ENCODE data around the gene LENG1.
"Not testable (repeated sequence)": the region's sequence is repeated elsewhere in the genome, so short reads cannot be mapped to it uniquely, and the experiment has no call there.

The LENG1 gene

DNA sequence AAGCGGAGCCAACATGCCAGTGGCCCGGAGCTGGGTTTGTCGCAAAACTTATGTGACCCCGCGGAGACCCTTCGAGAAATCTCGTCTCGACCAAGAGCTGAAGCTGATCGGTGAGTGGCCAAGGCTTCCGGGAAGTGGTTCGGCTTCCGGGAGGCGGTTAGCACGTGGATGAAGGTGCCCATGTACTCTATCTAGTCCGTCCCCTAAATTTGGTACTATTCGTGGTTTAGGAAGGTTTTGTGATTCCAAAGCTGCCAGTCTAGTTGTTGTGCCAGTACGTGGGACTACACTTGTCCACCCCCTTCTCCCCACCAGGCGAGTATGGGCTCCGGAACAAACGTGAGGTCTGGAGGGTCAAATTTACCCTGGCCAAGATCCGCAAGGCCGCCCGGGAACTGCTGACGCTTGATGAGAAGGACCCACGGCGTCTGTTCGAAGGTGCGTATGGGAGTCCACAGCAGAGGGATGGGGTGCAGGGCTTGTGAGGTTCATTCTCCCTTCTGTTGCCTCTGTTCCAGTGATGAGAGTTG is 41.7 kb upstream of the LENG1 start:
- Histone ChIP-seq H3K9me3 (ENCODE audit: control insufficient read depth, insufficient read depth, low read length) (no peaks in the 10 kb centered on the region), H3K36me3 (ENCODE audit: control insufficient read depth, insufficient read depth, low read length) (peaks cover 36% of the 10 kb centered on the region), H3K27me3 (ENCODE audit: control insufficient read depth, insufficient read depth, low read length) (no peaks in the 10 kb centered on the region), H3K4me3 (ENCODE audit: low read length) (peak overlapping the region; percentile 77), H3K4me1 (ENCODE audit: control insufficient read depth, insufficient read depth, low read length) (peaks cover 2% of the 10 kb centered on the region; the same call in 1 of the 2 replicates), H3K27ac (ENCODE audit: low read length) (no peak overlapping the region)
- DNase-seq (ENCODE audit: low read depth, low spot score): no peak
- no CpG with 5 or more reads among the region's 28 CpGs for WGBS (ENCODE audit: insufficient coverage, insufficient read length)

DNA sequence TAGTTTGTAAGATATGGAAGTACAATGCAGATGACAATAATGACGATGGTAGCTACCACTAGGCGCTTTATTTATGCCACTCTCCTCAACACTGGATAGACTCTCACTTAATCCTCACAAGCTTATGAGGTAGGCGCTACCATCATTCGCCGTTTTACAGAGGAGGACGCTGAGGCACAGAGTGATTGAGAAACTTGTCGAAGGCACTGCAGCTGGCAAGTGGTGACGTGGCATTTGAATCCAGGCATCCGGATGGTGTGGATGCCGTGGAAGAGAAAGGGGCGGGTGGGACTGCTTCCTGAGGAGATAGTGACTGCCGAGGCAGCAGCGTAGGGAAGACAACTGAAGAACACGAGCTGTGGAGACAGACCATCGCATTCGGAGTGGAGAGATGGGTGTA is 39.9 kb upstream of the LENG1 start:
- Histone ChIP-seq H3K27me3 (ENCODE audit: control insufficient read depth, insufficient read depth, low read length) (no peaks in the 10 kb centered on the region), H3K9me3 (ENCODE audit: control insufficient read depth, insufficient read depth, low read length) (no peaks in the 10 kb centered on the region), H3K4me1 (ENCODE audit: control insufficient read depth, insufficient read depth, low read length) (peaks cover 2% of the 10 kb centered on the region; the same call in 1 of the 2 replicates), H3K27ac (ENCODE audit: low read length) (no peak overlapping the region), H3K36me3 (ENCODE audit: control insufficient read depth, insufficient read depth, low read length) (peaks cover 25% of the 10 kb centered on the region; the same call in 1 of the 2 replicates), H3K4me3 (ENCODE audit: low read length) (no peak overlapping the region)
- DNase-seq (ENCODE audit: low read depth, low spot score): no peak
- WGBS (ENCODE audit: insufficient coverage, insufficient read length): no CpG with 5 or more reads among the region's 16 CpGs

GRCh38 chr19:54197121-54197520 is 37.6 kb upstream of the LENG1 start:
- DNase-seq (ENCODE audit: low read depth, low spot score): no peak

DNA sequence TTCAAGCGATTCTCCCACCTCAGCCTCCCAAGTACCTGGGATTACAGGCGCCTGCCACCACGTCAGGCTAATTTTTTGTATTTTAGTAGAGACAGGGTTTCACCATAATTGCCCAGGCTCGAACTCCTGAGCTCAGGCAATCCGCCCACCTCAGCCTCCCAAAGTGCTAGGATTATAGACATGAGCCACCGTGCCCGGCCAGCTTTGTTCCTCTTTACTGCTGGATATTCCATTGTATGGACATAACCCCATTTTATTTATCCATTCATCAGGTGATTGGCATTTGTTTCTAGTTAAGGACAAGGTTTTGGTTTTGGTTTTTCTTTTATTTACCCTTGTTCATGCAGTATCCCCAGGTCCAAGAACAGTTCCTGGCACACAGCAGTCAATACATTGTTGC is 37.0 kb upstream of the LENG1 start:
- no peak overlapping the region for H3K4me3 ChIP-seq (ENCODE audit: low read length)
- no peaks in the 10 kb centered on the region for H3K27me3 ChIP-seq (ENCODE audit: control insufficient read depth, insufficient read depth, low read length)
- no peaks in the 10 kb centered on the region for H3K4me1 ChIP-seq (ENCODE audit: control insufficient read depth, insufficient read depth, low read length)
- no peak overlapping the region for H3K27ac ChIP-seq (ENCODE audit: low read length)
- no peak for DNase-seq (ENCODE audit: low read depth, low spot score)
- H3K9me3 ChIP-seq (ENCODE audit: control insufficient read depth, insufficient read depth, low read length): no peaks in the 10 kb centered on the region
- peaks cover 6% of the 10 kb centered on the region; the same call in 1 of the 2 replicates for H3K36me3 ChIP-seq (ENCODE audit: control insufficient read depth, insufficient read depth, low read length)
- no CpG with 5 or more reads among the region's 7 CpGs for WGBS (ENCODE audit: insufficient coverage, insufficient read length)

More at GRCh38 chr19:54197121-54197520, 37.6 kb upstream of the LENG1 start:
- no peaks in the 10 kb centered on the region; the same call in 1 of the 2 replicates for H3K4me1 ChIP-seq (ENCODE audit: control insufficient read depth, insufficient read depth, low read length)
- no peak overlapping the region for H3K27ac ChIP-seq (ENCODE audit: low read length)
- WGBS (ENCODE audit: insufficient coverage, insufficient read length): no CpG with 5 or more reads among the region's 3 CpGs
- no peak overlapping the region for H3K4me3 ChIP-seq (ENCODE audit: low read length)
- no peaks in the 10 kb centered on the region for H3K9me3 ChIP-seq (ENCODE audit: control insufficient read depth, insufficient read depth, low read length)
- H3K27me3 ChIP-seq (ENCODE audit: control insufficient read depth, insufficient read depth, low read length): no peaks in the 10 kb centered on the region
- peaks cover 9% of the 10 kb centered on the region; the same call in 1 of the 2 replicates for H3K36me3 ChIP-seq (ENCODE audit: control insufficient read depth, insufficient read depth, low read length)

DNA sequence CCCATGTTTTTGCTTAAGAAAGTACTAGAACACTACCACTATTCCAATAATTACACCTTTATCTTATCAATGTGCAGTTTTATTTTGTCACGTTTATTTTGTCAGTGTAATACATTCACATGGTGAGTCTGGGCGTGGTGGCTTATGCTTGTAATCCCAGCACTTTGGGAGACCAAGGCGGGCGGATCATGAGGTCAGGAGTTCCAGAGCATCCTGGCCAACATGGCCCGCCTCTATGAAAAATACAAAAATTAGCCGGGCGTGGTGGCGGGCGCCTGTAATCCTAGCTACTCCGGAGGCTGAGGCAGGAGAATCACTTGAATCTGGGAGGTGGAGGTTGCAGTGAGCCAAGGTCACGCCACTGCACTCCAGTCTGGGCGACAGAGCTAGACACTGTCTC is 34.9 kb upstream of the LENG1 start:
- not testable (repeated sequence) for H3K9me3 ChIP-seq (ENCODE audit: control insufficient read depth, insufficient read depth, low read length); DNase-seq (ENCODE audit: low read depth, low spot score); H3K4me3 ChIP-seq (ENCODE audit: low read length); H3K27me3 ChIP-seq (ENCODE audit: control insufficient read depth, insufficient read depth, low read length); H3K27ac ChIP-seq (ENCODE audit: low read length); H3K36me3 ChIP-seq (ENCODE audit: control insufficient read depth, insufficient read depth, low read length); H3K4me1 ChIP-seq (ENCODE audit: control insufficient read depth, insufficient read depth, low read length)
- WGBS (ENCODE audit: insufficient coverage, insufficient read length): no CpG with 5 or more reads among the region's 12 CpGs

DNA sequence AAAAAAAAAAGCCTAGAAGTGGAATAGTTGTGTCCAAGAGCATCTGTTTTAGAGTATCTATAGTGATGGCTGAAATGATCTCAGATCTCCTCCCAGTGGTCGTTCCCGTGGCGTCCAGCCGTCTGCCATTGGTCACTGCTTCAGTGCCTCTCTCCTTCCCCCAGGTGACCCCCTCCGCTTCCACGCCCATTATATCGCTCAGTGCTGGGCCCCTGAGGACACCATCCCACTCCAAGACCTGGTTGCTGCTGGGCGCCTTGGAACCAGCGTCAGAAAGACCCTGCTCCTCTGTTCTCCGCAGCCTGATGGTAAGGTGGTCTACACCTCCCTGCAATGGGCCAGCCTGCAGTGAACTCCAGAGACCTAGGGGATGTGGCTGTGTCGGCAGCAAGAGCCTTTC is 33.5 kb upstream of the LENG1 start:
- no peaks in the 10 kb centered on the region for H3K27me3 ChIP-seq (ENCODE audit: control insufficient read depth, insufficient read depth, low read length)
- no peak for DNase-seq (ENCODE audit: low read depth, low spot score)
- WGBS (ENCODE audit: insufficient coverage, insufficient read length): no CpG with 5 or more reads among the region's 11 CpGs
- H3K4me3 ChIP-seq (ENCODE audit: low read length): no peak overlapping the region
- no peak overlapping the region for H3K27ac ChIP-seq (ENCODE audit: low read length)
- no peaks in the 10 kb centered on the region for H3K4me1 ChIP-seq (ENCODE audit: control insufficient read depth, insufficient read depth, low read length)
- H3K9me3 ChIP-seq (ENCODE audit: control insufficient read depth, insufficient read depth, low read length): no peaks in the 10 kb centered on the region
- H3K36me3 ChIP-seq (ENCODE audit: control insufficient read depth, insufficient read depth, low read length): peaks cover 4% of the 10 kb centered on the region; the same call in 1 of the 2 replicates

- H3K36me3 ChIP-seq (ENCODE audit: control insufficient read depth, insufficient read depth, low read length): peaks cover 5% of the 10 kb centered on the region
- DNase-seq (ENCODE audit: low read depth, low spot score): no peak
- H3K27me3 ChIP-seq (ENCODE audit: control insufficient read depth, insufficient read depth, low read length): no peaks in the 10 kb centered on the region
- no peaks in the 10 kb centered on the region for H3K4me1 ChIP-seq (ENCODE audit: control insufficient read depth, insufficient read depth, low read length)
- H3K9me3 ChIP-seq (ENCODE audit: control insufficient read depth, insufficient read depth, low read length): no peaks in the 10 kb centered on the region
- no peak overlapping the region for H3K27ac ChIP-seq (ENCODE audit: low read length)
- no CpG with 5 or more reads among the region's 19 CpGs for WGBS (ENCODE audit: insufficient coverage, insufficient read length)
- peak overlapping the region; percentile 74; the same call in 1 of the 2 replicates for H3K4me3 ChIP-seq (ENCODE audit: low read length)
Observed at GRCh38 chr19:54191811-54192453, 32.4 kb upstream of the LENG1 start.

DNA sequence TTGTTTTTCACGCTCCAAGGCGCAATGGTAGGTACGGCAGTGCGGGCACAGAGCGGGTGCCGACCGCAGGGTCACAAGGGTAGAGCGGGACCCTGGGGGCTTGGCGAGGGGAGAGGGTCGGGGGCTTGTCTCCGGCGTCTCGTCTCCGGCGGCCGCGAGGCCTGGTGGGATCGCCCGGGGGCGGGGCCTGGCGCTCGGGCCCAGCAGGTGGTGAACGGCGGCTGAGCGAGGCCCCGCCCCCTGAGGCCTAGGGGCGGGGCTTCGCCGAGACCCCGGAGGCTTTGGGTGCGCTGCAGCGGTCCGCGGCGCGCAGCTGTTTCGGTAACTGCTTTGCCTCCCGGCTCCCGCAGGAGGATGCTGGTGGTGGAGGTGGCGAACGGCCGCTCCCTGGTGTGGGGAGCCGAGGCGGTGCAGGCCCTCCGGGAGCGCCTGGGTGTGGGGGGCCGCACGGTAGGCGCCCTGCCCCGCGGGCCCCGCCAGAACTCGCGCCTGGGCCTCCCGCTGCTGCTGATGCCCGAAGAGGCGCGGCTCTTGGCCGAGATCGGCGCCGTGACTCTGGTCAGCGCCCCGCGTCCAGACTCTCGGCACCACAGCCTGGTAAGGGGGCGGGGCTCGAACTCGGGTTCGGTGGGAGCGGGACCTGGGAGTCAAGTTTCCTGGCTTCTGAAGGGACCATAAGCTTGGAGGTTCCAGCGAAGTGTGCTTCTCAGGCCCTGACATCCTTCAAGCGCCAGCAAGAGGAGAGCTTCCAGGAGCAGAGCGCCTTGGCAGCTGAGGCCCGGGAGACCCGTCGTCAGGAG is 31.7 kb upstream of the LENG1 start, which contains the start of gene TSEN34:
TSEN34 (plus strand) TSS at position 298 of the 800 bp plus-strand sequence; CDS start at position 355, 57 bp downstream.
- DNase-seq (ENCODE audit: low read depth, low spot score): no peak
- H3K9me3 ChIP-seq (ENCODE audit: control insufficient read depth, insufficient read depth, low read length): no peaks in the 10 kb centered on the region
- no peaks in the 10 kb centered on the region for H3K27me3 ChIP-seq (ENCODE audit: control insufficient read depth, insufficient read depth, low read length)
- no peak within 1 kb of the TSS for H3K27ac ChIP-seq (ENCODE audit: low read length)
- H3K4me1 ChIP-seq (ENCODE audit: control insufficient read depth, insufficient read depth, low read length): no peaks in the 10 kb centered on the region
- peaks cover 7% of the 10 kb centered on the region for H3K36me3 ChIP-seq (ENCODE audit: control insufficient read depth, insufficient read depth, low read length)
- H3K4me3 ChIP-seq (ENCODE audit: low read length): peak within 1 kb of the TSS; percentile 74
- no CpG with 5 or more reads among the region's 77 CpGs for WGBS (ENCODE audit: insufficient coverage, insufficient read length)

- H3K27me3 ChIP-seq (ENCODE audit: control insufficient read depth, insufficient read depth, low read length): no peaks in the 10 kb centered on the region
- DNase-seq (ENCODE audit: low read depth, low spot score): peak; percentile 96
- peaks cover 7% of the 10 kb centered on the region for H3K36me3 ChIP-seq (ENCODE audit: control insufficient read depth, insufficient read depth, low read length)
- H3K4me3 ChIP-seq (ENCODE audit: low read length): peak overlapping the region; percentile 74
- H3K4me1 ChIP-seq (ENCODE audit: control insufficient read depth, insufficient read depth, low read length): no peaks in the 10 kb centered on the region
- no peaks in the 10 kb centered on the region for H3K9me3 ChIP-seq (ENCODE audit: control insufficient read depth, insufficient read depth, low read length)
- no CpG with 5 or more reads among the region's 56 CpGs for WGBS (ENCODE audit: insufficient coverage, insufficient read length)
- H3K27ac ChIP-seq (ENCODE audit: low read length): no peak overlapping the region
Observed at GRCh38 chr19:54190503-54191010, 31.0 kb upstream of the LENG1 start.

GRCh38 chr19:54189735-54190502 is 30.4 kb upstream of the LENG1 start:
- peak; percentile 100 for DNase-seq (ENCODE audit: low read depth, low spot score)
- peak overlapping the region; percentile 68; the same call in 1 of the 2 replicates for H3K4me3 ChIP-seq (ENCODE audit: low read length)
- no peaks in the 10 kb centered on the region for H3K27me3 ChIP-seq (ENCODE audit: control insufficient read depth, insufficient read depth, low read length)
- no peaks in the 10 kb centered on the region for H3K9me3 ChIP-seq (ENCODE audit: control insufficient read depth, insufficient read depth, low read length)
- H3K36me3 ChIP-seq (ENCODE audit: control insufficient read depth, insufficient read depth, low read length): peaks cover 7% of the 10 kb centered on the region
- WGBS (ENCODE audit: insufficient coverage, insufficient read length): no CpG with 5 or more reads among the region's 65 CpGs
- no peaks in the 10 kb centered on the region for H3K4me1 ChIP-seq (ENCODE audit: control insufficient read depth, insufficient read depth, low read length)
- no peak overlapping the region for H3K27ac ChIP-seq (ENCODE audit: low read length)

Measured in iPS DF 6.9 (cell line).